Effector CD4-positive, alpha-beta T cell (primary cell): ENCODE measurements around the gene MEG3.
"Not testable (repeated sequence)": the region's sequence is repeated elsewhere in the genome, so short reads cannot be mapped to it uniquely, and the experiment has no call there.

ENCODE experiments used
- DNase-seq: peaks from one replicate; pipeline ENCODE4 v3.0.0-alpha.2; 2020

Gene MEG3

GRCh38 chr14:100816286-100816949 is 9.5 kb upstream of the MEG3 start:
- DNase-seq, result no peak

GRCh38 chr14:100816950-100817901 is 8.7 kb upstream of the MEG3 start:
- DNase-seq, result no peak

- no peak for DNase-seq
These were observed 7.7 kb upstream of the MEG3 start for GRCh38 chr14:100818221-100818699.

- not testable (repeated sequence) for DNase-seq
These were observed 7.0 kb upstream of the MEG3 start for GRCh38 chr14:100818923-100819322.

- no peak for DNase-seq
These were observed 6.5 kb upstream of the MEG3 start for GRCh38 chr14:100819453-100819828.

- DNase-seq, result no peak
These were observed 6.0 kb upstream of the MEG3 start for GRCh38 chr14:100819829-100820475.

GRCh38 chr14:100820957-100821356 is 5.0 kb upstream of the MEG3 start:
- DNase-seq, result no peak

GRCh38 chr14:100822013-100822412 is 3.9 kb upstream of the MEG3 start:
- DNase-seq, result no peak

GRCh38 chr14:100822532-100823296 is 3.2 kb upstream of the MEG3 start:
- no peak for DNase-seq

GRCh38 chr14:100823413-100824080 is 2.4 kb upstream of the MEG3 start:
- DNase-seq, result no peak

GRCh38 chr14:100824091-100824551 is 1.8 kb upstream of the MEG3 start:
- DNase-seq, result no peak

GRCh38 chr14:100824901-100825712 is 811 bp upstream of the MEG3 start:
- no peak for DNase-seq

GRCh38 chr14:100826391-100827100 is 628 bp downstream of the MEG3 start:
- no peak for DNase-seq

GRCh38 chr14:100827101-100828021 is 1.4 kb downstream of the MEG3 start:
- no peak for DNase-seq

GRCh38 chr14:100828031-100828769 is 2.3 kb downstream of the MEG3 start:
- no peak for DNase-seq

- no peak for DNase-seq
These were observed 4.8 kb downstream of the MEG3 start for GRCh38 chr14:100830681-100831080.

GRCh38 chr14:100832311-100832960 is 6.5 kb downstream of the MEG3 start:
- no peak for DNase-seq
